HepG2 (cell line): ENCODE measurements around the gene ZNF19. TPM values are rescaled to one million over a fixed set of nuclear protein-coding genes. Genes with fewer than 3 reads are reported as not detected.

Experiments
- AHR ChIP-seq: IDR thresholded peaks from 2 replicates; pipeline ENCODE4 v1.6.1; 2018; ENCODE audit warnings: missing genetic modification reagents, missing compliant biosample characterization
- ARHGAP35 ChIP-seq: sonication (generic); formaldehyde crosslinking; IDR thresholded peaks from 2 replicates; pipeline ENCODE4 v1.9.0; 2022; ENCODE audit warnings: mild to moderate bottlenecking, inconsistent platforms, moderate library complexity, missing genetic modification reagents, borderline replicate concordance
- CEBPB ChIP-seq: IDR thresholded peaks from 2 replicates; pipeline ENCODE4 v1.6.1; 2011; ENCODE audit warnings: low read depth, low read length, improper control_type of control experiment, borderline replicate concordance
- CENPBD1 ChIP-seq: sonication (generic); formaldehyde crosslinking; IDR thresholded peaks from 2 replicates; pipeline ENCODE4 v1.8.0; 2022; ENCODE audit warnings: missing genetic modification reagents, low read depth, mild to moderate bottlenecking, borderline replicate concordance
- ERF ChIP-seq: IDR thresholded peaks from 2 replicates; pipeline ENCODE4 v1.6.1; 2018; ENCODE audit warnings: missing biosample characterization, missing genetic modification reagents
- GFI1 ChIP-seq: sonication (generic); formaldehyde crosslinking; IDR thresholded peaks from 2 replicates; pipeline ENCODE4 v1.5.0; 2020; ENCODE audit warnings: missing genetic modification reagents, mild to moderate bottlenecking, borderline replicate concordance
- RCOR2 ChIP-seq: IDR thresholded peaks from 2 replicates; pipeline ENCODE4 v1.6.1; 2016; ENCODE audit warnings: missing biosample characterization, missing genetic modification reagents
- REPIN1 ChIP-seq: sonication (generic); formaldehyde crosslinking; IDR thresholded peaks from 2 replicates; pipeline ENCODE4 v1.8.0; 2022; ENCODE audit warnings: missing genetic modification reagents, low read depth, mild to moderate bottlenecking, borderline replicate concordance
- SUZ12 ChIP-seq: fragments of 150-350 bp; IDR thresholded peaks from 2 replicates; pipeline ENCODE4 v1.6.1; 2014; ENCODE audit warnings: low read depth, low read length
- ZBTB34 ChIP-seq: sonication (generic); formaldehyde crosslinking; IDR thresholded peaks from 2 replicates; pipeline ENCODE4 v1.8.0; 2022; ENCODE audit warnings: mild to moderate bottlenecking, missing genetic modification reagents
- ZNF142 ChIP-seq: sonication (generic); formaldehyde crosslinking; IDR thresholded peaks from 2 replicates; pipeline ENCODE4 v1.4.0; 2020; ENCODE audit warnings: missing genetic modification reagents
- ZNF337 ChIP-seq: sonication (generic); formaldehyde crosslinking; IDR thresholded peaks from 2 replicates; pipeline ENCODE4 v1.5.1; 2020; ENCODE audit warnings: missing genetic modification reagents, low read depth, mild to moderate bottlenecking, borderline replicate concordance
- ZNF564 ChIP-seq: sonication (generic); formaldehyde crosslinking; IDR thresholded peaks from 2 replicates; pipeline ENCODE4 v1.8.1; 2023; ENCODE audit warnings: mild to moderate bottlenecking, missing genetic modification reagents
- ZNF629 ChIP-seq: sonication (generic); formaldehyde crosslinking; conservative IDR thresholded peaks from 2 replicates; pipeline ENCODE4 v1.5.0; 2020; ENCODE audit warnings: missing genetic modification reagents
- ZUFSP ChIP-seq: sonication (generic); formaldehyde crosslinking; IDR thresholded peaks from 2 replicates; pipeline ENCODE4 v1.9.0; 2021; ENCODE audit warnings: missing genetic modification reagents, mild to moderate bottlenecking, borderline replicate concordance
- polyA plus RNA-seq, 8 experiments: library from polyadenylated mRNA; depleted of rRNA in 3 of 8; stranded (reverse) in 7 of 8; unstranded in 1 of 8; fragments of >200 nt; fragmentation: Illumina TruSeq in 4 of 8; extraction: Trizol in 4 of 8; gene quantifications; 2 replicates each; pipeline versions ENCODE4 v1.2.1 to v1.2.3, GENCODE V29; 2011 to 2016; ENCODE audit warnings: low read depth in 4 of 8, missing spikeins in 1 of 8, mixed read lengths in 1 of 8; ENCODE audit not compliant: insufficient read depth in 1 of 8
- total RNA-seq, 5 experiments: library from RNA; depleted of rRNA; stranded (reverse); fragments of >200 nt; fragmentation: Illumina TruSeq; extraction: Trizol; gene quantifications; 2 replicates each; pipeline ENCODE4 v1.2.3, GENCODE V29; 2016; ENCODE audit warnings: low read depth in 1 of 5

The ZNF19 gene
- total and polyA plus RNA-seq, 2 of the 13 experiments (the other 11 are each of a cell fraction or from before 2014, with no cell fraction given) = 3.2 to 5.8 TPM

DNA sequence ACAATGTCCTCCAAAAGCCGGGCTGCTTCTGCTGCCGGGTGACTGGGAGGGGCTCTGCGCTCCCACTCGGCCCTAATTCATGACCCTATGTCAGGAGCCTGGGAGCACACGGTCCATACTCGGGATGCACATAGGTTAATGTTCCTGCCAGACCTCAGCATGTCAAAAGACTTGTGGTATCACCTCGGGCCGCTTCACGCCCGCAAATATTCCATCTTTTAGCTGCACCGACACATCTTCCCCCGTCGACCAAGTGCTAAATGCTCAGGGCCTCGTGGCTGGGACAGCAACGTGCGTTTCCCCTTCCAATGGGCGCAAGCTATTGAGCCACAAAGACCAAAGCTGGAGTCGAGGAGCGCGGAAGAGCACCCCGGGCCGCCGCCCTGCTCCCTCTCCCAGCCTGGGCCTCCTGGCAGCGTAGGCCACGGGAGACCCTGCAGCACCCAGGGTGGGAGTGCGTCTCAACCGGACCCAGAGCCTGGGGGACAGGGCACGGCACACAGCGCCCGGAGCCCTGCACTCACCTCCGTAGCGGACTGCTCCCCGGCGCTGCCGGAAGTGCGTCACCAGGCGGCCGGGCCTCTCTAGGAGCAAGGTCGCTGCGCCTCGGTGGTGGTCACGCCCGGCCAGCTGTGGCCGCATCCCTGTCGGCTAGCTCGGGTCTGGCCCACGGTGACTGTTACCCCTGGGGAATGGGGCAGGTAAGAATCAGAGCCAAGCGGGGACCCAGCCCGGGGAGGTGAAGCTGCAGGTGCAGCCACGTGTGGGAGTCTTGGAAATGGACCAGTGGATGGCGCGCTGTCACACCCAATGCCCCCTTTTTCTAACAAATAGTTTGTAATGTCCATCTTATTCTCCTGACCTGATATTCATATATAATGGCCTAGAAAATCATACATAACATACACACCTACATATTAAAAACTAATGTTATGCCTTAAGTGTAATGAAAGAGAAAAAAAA, 27.2 kb downstream of the ZNF19 start, which contains the start of gene ZNF23 (continued):
- TF ChIP-seq ERF (peak; percentile 98), ARHGAP35 (peak; percentile 96), ZNF142 (CRISPR knock-in tag) (peak; percentile 91; the same call in 1 of the 2 replicates), CEBPB (no peak), ZBTB34 (CRISPR knock-in tag) (no peak; the same call in 1 of the 2 replicates), ZUFSP (CRISPR knock-in tag) (no peak), ZNF629 (CRISPR knock-in tag) (peak; percentile 56), GFI1 (CRISPR knock-in tag) (peak; percentile 83; the same call in 1 of the 2 replicates), CENPBD1 (CRISPR knock-in tag) (no peak; the same call in 1 of the 2 replicates), AHR (CRISPR knock-in tag) (peak; percentile 99), REPIN1 (peak; percentile 98), ZNF564 (peak; percentile 92), ZNF337 (CRISPR knock-in tag) (peak; percentile 70; the same call in 1 of the 2 replicates), SUZ12 (no peak), RCOR2 (peak; percentile 30; the same call in 1 of the 2 replicates)
